ENCODE data around the gene GCM1.
A peak's percentile ranks its signal among the peaks of the same experiment; 100 is the strongest.

GCM1 gene

GRCh38 chr6:53103993-53104675, 44.5 kb downstream of the GCM1 start:
- DNase-seq = peak; percentile 60

GRCh38 chr6:53101006-53101405, 47.6 kb downstream of the GCM1 start:
- DNase-seq = no peak

- DNase-seq = no peak
Observed at GRCh38 chr6:53100561-53100960, 48.1 kb downstream of the GCM1 start.

- no peak for DNase-seq
Observed at GRCh38 chr6:53095716-53096115, 52.9 kb downstream of the GCM1 start.

- no peak for DNase-seq
Observed at GRCh38 chr6:53095270-53095669, 53.4 kb downstream of the GCM1 start.

- no peak for DNase-seq
Observed at GRCh38 chr6:53090576-53090975, 58.1 kb downstream of the GCM1 start.

GRCh38 chr6:53089948-53090347, 58.7 kb downstream of the GCM1 start:
- DNase-seq = no peak

- no peak for DNase-seq
Observed at GRCh38 chr6:53086302-53086701, 62.3 kb downstream of the GCM1 start.

GRCh38 chr6:53080813-53081212, 67.8 kb downstream of the GCM1 start:
- no peak for DNase-seq
